ENCODE data around the gene UNC5B.

- TF ChIP-seq ZNF121 (CRISPR knock-in tag; IDR thresholded peaks at IDR 0.05) (no peak), TEAD4 (CRISPR knock-in tag; IDR thresholded peaks at IDR 0.05) (no peak), MAX (CRISPR knock-in tag; IDR thresholded peaks at IDR 0.05) (no peak), CTCF (IDR thresholded peaks at IDR 0.05) (no peak), IRF2 (CRISPR knock-in tag; IDR thresholded peaks at IDR 0.05; ENCODE audit: borderline replicate concordance, low read depth) (no peak), NR3C1 (CRISPR knock-in tag; conservative IDR thresholded peaks at IDR 0.05; ENCODE audit: low read depth) (no peak), ETV6 (CRISPR knock-in tag; IDR thresholded peaks at IDR 0.05) (no peak), ATF1 (CRISPR knock-in tag; IDR thresholded peaks at IDR 0.05) (no peak), E2F5 (CRISPR knock-in tag; IDR thresholded peaks at IDR 0.05) (no peak), SP1 (CRISPR knock-in tag; conservative IDR thresholded peaks at IDR 0.05) (no peak), KAT7 (CRISPR knock-in tag; IDR thresholded peaks at IDR 0.05; ENCODE audit: borderline replicate concordance) (no peak), ATF6 (CRISPR knock-in tag; IDR thresholded peaks at IDR 0.05) (no peak), ELF4 (CRISPR knock-in tag; IDR thresholded peaks at IDR 0.05; ENCODE audit: low read depth) (no peak)
These were observed 30.2 kb downstream of the UNC5B start for GRCh38 chr10:71242622-71243009.

Data from WTC11 (cell line).